ENCODE results near the gene ARRDC4.

- TF ChIP-seq ZNF707 (tag by site-specific recombination; IDR thresholded peaks at IDR 0.05) (no peak), ZNF133 (tag by site-specific recombination; IDR thresholded peaks at IDR 0.05) (no peak), ZNF175 (tag by site-specific recombination; IDR thresholded peaks at IDR 0.05) (no peak)
- TF ChIP-seq, protein P1, sequence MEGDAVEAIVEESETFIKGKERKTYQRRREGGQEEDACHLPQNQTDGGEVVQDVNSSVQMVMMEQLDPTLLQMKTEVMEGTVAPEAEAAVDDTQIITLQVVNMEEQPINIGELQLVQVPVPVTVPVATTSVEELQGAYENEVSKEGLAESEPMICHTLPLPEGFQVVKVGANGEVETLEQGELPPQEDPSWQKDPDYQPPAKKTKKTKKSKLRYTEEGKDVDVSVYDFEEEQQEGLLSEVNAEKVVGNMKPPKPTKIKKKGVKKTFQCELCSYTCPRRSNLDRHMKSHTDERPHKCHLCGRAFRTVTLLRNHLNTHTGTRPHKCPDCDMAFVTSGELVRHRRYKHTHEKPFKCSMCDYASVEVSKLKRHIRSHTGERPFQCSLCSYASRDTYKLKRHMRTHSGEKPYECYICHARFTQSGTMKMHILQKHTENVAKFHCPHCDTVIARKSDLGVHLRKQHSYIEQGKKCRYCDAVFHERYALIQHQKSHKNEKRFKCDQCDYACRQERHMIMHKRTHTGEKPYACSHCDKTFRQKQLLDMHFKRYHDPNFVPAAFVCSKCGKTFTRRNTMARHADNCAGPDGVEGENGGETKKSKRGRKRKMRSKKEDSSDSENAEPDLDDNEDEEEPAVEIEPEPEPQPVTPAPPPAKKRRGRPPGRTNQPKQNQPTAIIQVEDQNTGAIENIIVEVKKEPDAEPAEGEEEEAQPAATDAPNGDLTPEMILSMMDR (tag by site-specific recombination; IDR thresholded peaks at IDR 0.05), result no peak
Observed at GRCh38 chr15:97977734-97978133, 17.2 kb downstream of the ARRDC4 start.
